Nucleus accumbens (tissue), 56 donors: Measurements from ENCODE around the gene PRG2.
A peak's percentile ranks its signal among the peaks of the same experiment; 100 is the strongest.
"Not testable (repeated sequence)": the region's sequence is repeated elsewhere in the genome, so short reads cannot be mapped to it uniquely, and the experiment has no call there.

Experiments used
- DNase-seq, 56 donors: peaks; one replicate each; lab custom pipeline; 2025; lab: John Stamatoyannopoulos, UW

Gene PRG2

DNA sequence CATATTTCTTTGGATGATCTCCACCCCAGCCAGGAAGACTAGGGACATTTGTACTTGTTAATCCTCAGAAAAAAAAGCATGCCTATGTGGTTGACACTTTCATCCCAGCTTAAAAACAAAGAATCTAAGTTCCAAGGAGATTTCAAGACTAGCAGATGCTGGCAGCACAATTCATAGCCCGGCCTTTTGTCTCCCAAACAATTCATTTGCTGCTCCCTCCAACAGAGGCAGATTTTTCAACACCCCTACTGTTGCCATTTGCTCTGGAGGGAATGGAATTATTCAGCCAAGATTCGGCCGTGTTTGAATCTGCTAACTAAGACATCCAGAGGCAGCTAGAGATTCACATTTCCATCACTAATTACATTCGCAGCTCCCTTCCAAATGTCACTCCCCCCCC is 37.0 kb downstream of the PRG2 start:
- no peak for DNase-seq

- no peak for DNase-seq
Observed at GRCh38 chr11:57353036-57353435, 37.4 kb downstream of the PRG2 start.

DNA sequence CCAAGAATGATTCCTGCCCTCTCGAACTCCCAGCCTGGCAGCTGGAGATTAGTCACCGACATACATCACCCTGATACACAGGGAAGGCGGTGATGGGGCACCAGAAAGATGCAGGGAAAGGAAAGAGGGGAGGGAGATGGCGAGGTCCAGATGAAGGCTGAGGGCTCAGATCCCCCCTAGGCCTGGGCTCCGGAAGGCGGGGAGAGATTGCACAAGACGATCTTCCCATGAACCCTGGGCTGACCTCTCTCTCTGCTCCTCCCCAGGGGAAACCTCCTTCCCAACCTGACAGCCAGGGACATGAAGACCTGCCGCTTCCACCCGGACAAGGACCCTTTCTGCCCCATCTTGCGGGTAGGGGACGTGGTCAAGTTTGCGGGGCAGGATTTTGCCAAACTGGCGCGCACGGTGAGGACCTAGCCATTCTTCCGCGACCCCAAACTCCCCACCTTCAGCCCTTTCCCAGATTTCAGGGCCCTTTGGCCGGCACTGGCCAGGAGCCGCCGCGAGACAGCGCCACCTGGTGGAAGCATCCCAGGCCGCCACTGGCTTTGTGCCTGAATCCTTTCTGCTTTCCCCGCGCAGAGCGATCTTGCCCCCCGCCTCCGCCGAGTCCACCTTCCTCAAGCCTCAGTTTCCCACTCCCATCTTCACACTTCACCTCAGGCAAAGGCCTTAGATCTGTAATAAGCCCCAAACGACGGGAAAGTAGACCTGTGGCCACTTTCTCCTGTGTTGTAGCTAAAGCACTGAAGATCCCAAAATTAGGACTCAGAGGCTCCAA is 40.8 kb downstream of the PRG2 start:
- DNase-seq: peak in 43 of 56 donors; percentile 5 to 71 (median 30)

GRCh38 chr11:57348636-57349313 is 41.7 kb downstream of the PRG2 start:
- DNase-seq: no peak

- DNase-seq: no peak
Observed at GRCh38 chr11:57348052-57348451, 42.4 kb downstream of the PRG2 start.

DNA sequence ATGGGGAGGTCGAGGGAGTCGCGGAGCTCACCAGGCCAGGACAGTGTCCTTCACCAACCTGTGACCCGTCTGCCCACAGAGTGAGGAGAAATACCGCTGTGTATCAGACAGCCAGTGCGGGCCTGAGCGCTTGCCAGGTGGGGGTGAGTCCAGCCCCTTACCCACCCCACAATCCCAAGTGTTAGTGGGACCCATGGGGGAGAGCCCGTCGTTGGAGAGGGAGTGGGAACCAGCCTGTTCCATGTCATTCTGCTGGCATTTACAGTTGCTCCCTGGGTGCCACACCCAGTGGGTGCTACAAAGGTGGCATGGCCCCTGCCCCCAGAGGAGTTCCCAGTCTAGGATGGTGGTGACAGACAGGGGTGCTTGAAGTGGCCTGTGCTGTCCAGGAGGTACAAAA is 43.1 kb downstream of the PRG2 start:
- DNase-seq: no peak

GRCh38 chr11:57345555-57346211 is 44.8 kb downstream of the PRG2 start:
- DNase-seq: peak in 46 of 56 donors; percentile 5 to 84 (median 37)

DNA sequence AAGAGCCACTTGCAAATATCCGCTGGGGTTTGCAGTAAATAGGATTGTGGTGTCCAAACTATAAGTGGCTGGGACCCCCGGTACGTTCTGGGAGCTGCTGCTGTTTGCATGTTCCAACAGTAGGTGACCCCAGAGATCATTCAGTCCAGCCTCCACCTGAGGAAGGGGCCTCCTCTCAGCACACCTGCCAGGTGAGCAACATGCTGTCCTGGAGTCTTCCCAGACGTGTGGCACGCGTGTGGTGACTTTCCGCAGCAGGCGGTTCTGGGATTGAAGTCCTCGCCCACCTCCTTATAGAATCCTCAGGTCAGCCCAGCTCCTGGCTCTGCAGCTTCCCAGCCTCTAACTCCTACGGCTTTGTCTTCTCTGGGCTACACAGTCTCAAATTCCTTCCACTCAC is 45.6 kb downstream of the PRG2 start:
- DNase-seq: no peak

DNA sequence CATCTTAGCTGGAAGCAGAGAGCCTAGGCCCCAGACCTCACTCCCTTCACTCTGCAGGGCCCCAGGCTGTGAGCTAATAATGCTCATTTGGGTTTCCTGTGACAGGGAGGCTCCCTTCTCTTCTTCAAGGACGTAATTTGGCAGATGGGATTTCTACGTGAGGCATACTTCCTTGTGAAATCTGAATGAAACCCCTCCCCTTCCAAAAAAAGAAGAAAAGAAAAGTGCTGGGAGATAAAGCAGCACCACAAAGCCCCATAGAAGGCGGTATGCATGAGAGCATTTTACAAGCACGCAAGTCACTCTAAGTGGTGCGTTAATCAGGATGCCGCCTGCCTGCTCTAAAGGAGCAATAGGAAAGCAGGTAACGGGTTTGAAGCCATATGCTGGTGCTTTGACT is 46.6 kb downstream of the PRG2 start:
- no peak for DNase-seq

DNA sequence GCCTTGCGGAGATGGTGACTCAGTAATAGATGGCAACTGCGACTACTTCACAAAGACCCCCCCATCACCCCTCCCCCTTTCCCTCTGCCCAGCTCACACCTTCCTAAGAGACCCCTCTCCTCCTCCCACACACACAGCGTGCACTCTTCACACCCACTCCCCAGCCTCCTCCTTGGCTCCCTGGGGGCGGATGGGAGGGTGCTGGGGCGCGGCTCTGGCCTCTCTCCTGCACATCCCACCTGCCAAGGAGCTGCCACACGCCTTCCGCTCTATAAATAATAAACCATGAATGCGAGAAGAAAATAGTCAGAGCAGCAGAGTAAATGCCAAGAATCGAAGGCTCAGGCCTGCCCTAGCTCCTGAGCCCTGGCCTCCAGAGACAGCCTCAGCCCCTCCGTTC is 47.7 kb downstream of the PRG2 start:
- DNase-seq: no peak

GRCh38 chr11:57341250-57341808 is 49.1 kb downstream of the PRG2 start:
- DNase-seq: no peak

GRCh38 chr11:57340039-57340615 is 50.3 kb downstream of the PRG2 start:
- peak in 1 of 56 donors; percentile 7 for DNase-seq

DNA sequence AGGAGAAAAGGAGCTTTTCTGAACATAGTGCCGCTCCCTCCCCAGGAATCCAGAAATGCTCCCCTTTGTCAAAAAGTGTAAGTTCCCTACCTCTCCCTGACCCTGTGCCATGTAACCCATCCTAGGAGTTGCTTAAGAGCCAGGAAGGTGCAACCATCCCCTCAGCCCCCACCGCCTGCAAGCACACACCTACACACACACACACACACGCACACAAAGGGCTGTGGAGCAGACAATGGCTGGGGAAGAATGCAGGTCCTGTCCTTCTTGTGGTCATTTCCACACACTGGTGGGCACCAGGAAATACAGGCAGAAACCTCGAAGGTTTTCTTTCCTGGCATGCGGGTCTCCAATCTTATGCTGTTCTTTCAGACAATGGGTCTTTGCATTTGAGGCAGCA is 51.1 kb downstream of the PRG2 start:
- no peak for DNase-seq

GRCh38 chr11:57338142-57338541 is 52.3 kb downstream of the PRG2 start, which contains the start of gene P2RX3:
Gene P2RX3, plus strand, starts transcription at chr11:57338352. Its CDS starts 199 bp downstream, at chr11:57338551.
- no peak for DNase-seq

GRCh38 chr11:57336856-57337255 is 53.6 kb downstream of the PRG2 start:
- DNase-seq: not testable (repeated sequence)
